HPDE6-E6E7 (cell line): ENCODE results near the gene VPS37B.
A peak's percentile ranks its signal among the peaks of the same experiment; 100 is the strongest.

Experiments used
- DNase-seq: peaks from one replicate; pipeline ENCODE4 v3.0.0; 2011; ENCODE audit warnings: missing footprints; ENCODE audit errors: extremely low spot score

The VPS37B gene

DNA sequence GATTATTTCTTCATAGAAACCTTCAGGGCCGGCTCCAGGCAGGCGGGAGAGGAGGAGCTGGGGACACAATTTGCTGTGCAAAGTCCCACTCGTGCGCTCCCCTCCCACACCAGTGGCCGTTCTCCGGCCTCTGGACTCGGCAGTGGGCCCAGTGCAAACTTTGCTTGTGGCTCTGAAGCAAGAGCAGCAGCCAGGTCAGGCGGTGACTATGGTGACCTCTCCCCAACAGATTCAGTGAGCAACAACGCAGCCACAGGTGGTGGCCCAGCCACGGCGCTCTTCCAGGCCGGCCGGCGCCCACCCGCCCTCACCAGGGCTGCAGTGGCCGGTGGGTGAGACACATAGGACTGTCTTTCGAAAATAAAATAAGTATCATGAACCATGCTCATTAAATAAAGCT, 29.5 kb downstream of the VPS37B start:
- no peak for DNase-seq

- no peak for DNase-seq
Observed at GRCh38 chr12:122865268-122866231, 30.4 kb downstream of the VPS37B start.

DNA sequence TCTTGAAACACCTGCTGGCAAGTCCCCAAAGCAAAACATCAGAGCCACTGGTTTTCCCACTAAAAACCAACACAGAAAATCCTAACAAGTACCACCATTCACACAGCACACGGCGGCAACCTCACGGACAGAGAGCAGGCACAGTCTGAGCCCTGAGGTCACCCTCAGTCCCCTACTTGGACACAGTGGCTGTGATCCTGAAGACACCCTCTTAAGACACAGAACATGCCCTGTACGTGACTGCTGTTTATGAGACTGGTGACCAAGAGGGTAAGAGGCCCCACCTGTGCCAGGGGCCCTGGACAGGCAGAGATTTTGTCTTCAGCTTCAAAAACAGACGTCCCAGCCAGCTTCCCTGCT, 31.1 kb downstream of the VPS37B start:
- DNase-seq, result no peak

DNA sequence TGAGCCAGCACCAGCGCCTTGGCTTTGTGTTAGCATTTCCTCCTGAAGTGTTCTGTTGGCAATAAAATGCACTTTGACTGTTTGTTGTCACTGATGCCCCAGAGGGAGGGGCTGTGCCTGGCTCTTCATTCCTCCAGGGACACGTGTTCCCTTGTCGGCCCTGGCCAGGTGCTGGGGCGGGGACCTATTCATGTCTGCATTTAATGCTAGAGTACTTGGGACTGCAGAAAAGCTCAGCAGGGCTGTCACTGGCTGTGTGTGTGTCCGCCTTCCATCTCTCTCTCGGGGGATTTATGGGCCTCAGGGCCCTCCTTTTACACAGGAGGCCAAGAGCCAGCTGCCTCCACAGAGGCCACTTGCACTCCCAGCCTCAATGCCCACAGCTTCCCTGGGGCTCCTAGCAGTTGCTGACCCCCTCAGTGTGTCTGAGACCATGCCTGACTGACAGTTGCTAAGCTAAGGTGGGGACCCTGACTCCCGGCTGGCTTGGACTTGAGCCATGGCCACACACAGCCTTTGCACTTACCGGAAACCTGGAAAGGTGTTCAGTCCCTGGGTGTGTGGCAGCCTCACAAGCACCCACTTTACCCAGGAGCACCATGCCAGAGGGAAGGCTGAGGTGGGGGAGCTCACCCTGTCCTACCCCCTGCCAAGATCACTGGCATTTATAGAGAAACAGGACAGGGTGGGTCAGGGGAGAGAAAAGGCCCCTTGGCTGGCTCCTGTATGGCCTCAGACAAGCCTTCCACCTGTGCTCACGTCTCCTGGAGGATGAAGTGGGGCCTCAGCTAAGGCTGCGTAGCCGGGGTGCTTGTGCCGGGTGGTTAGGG, 32.8 kb downstream of the VPS37B start:
- DNase-seq, result no peak

- no peak for DNase-seq
Observed at GRCh38 chr12:122862110-122862634, 33.8 kb downstream of the VPS37B start.

- no peak for DNase-seq
Observed at GRCh38 chr12:122861587-122861970, 34.3 kb downstream of the VPS37B start.

DNA sequence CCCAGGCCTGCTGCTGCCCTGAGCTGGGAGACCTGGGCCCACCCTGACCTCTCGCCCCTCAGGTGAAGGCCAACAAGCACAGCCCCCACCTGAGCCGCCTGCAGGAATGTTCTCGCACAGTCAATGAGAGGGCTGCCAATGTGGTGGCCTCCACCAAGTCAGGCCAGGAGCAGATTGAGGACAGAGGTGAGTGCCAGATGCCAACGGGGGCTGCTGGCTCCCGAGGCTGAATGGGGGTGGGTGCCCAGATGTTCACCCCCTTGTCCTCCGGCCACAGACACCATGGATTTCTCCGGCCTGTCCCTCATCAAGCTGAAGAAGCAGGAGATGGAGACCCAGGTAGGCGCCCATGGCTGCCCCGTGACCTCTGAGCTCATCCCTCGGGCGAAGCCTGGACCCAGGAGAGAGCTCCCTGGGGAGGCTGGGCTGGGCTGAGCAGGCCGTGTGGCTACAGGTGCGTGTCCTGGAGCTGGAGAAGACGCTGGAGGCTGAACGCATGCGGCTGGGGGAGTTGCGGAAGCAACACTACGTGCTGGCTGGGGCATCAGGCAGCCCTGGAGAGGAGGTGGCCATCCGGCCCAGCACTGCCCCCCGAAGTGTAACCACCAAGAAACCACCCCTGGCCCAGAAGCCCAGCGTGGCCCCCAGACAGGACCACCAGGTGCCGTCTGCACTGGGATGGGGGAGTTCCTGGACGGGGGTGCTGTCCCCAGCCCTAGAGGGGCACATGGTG, 34.9 kb downstream of the VPS37B start:
- no peak for DNase-seq

- peak; percentile 69 for DNase-seq
Observed at GRCh38 chr12:122860040-122860853, 35.7 kb downstream of the VPS37B start.

DNA sequence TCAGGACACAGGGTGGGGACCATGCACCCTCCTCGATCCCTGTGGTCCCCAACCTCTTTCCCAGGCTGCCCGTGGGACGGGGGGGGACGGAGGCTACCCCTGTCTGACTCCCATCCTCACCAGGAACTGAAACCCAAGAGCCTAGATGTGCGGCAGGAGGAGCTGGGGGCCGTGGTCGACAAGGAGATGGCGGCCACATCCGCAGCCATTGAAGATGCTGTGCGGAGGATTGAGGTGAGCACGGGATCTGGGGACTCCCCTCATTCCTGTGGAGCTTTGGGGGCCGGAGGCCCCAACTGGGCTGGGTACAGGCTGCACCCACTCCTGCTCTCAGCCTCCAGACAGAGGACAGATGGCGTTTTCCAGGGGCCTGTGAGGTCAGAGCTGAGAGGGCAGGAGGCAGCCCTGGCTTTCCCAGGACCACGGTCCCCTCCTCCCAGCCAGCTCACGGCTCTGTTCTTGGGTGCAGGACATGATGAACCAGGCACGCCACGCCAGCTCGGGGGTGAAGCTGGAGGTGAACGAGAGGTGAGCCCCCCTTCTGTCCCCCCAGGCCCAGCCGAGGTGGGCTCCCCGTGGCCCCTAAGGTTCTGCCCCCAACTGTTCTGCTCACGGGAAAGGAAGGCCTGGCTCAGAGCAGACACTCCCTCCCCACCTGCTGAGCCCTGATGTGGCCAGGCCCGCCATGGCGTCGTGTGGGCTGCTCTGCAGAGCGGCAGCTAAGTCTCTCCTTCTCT, 36.5 kb downstream of the VPS37B start:
- DNase-seq, result no peak

DNA sequence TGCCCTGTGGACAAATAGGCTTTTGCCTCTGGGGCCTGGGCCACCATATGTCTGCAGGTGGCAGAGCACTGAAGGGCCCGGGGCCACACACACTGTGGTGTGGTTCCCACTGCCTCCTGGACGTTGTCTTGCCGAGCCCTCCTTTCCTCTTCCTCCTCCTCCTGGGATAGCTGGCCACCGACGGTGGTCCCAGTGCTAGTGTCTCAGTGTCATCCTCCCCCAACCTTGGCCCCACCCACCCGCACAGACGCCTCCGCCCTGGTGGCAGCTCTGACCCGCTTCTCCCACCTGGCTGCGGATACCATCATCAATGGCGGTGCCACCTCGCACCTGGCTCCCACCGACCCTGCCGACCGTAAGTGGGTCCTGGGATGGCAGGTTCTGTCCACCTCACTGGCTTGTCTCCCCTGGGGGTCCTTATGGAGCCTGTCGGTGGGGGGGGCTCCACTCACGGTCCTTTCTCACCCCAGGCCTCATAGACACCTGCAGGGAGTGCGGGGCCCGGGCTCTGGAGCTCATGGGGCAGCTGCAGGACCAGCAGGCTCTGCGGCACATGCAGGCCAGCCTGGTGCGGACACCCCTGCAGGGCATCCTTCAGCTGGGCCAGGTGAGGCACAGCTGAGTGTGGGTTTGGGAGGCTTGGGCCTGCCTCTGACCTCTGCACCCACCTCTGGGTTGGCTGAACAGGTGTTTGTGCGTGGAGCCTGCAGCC, 37.2 kb downstream of the VPS37B start:
- DNase-seq, result no peak

GRCh38 chr12:122858171-122858570, 37.8 kb downstream of the VPS37B start:
- DNase-seq, result no peak

- no peak for DNase-seq
Observed at GRCh38 chr12:122856999-122857671, 38.8 kb downstream of the VPS37B start.

- DNase-seq, result no peak
Observed at GRCh38 chr12:122855928-122856831, 39.7 kb downstream of the VPS37B start.

GRCh38 chr12:122855071-122855829, 40.7 kb downstream of the VPS37B start:
- DNase-seq, result no peak

- no peak for DNase-seq
Observed at GRCh38 chr12:122854554-122854953, 41.4 kb downstream of the VPS37B start.

GRCh38 chr12:122853582-122854245, 42.2 kb downstream of the VPS37B start:
- DNase-seq, result no peak
